ENCODE results near the gene PARP3.

The PARP3 gene

DNA sequence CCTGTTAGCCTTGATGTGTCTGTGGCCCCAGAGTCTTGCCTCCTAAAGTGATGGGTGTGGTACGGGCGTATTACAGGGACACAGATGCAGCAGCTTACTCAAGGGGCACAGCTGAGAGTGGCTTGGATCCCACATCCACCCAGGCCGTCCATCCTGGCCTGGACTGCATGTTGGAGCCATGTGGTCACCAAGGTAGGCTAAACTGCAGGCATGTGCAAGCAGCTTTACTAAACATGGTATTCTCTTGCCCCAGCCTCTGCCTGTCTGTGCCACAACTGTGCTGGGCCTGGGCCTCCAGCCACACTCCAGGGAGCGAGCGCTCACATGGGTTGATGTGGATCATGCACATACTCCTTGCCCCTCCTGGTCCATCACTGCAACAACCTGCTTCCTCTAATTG, 7.0 kb downstream of the PARP3 start:
- DNase-seq, result no peak

DNA sequence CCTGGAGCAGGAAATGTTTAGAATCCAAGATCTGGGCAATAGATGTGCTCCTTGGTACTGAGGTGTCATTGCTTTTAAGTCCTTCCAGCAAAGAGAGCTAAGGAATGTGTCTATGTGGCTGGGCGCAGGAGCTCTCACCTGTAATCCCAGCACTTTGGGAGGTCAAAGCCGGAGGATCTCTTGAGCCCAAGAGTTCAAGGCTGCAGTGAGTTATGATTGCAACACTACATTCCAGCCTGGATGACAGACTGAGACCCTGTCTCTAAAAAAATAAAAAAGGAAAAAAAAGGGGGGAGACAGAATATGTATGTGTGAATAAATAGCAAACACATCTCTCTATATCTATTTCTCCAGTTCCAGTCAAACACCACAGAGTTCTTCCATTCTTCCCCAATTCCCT, 8.7 kb downstream of the PARP3 start:
- no peak for DNase-seq

DNA sequence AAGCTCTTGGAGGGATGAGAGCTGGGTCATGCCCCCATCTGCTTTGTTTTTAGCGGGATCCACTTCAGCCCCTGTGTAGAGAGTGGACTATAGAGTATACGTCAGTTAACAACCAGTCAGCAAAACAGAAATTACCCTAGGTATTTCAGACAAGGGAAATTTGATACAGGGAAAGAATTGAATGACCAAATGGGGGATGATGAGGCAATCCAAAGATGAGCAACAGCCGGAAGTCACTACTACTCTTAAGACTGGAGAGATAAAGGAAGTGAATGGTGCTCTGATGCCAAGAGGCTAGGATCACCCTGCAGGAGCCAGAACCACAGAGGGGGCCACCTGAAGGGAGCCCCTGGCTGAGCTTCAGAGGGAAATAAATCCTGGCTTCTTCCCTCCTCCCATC, 11.3 kb downstream of the PARP3 start:
- peak; percentile 80 to 92 (median 91) for DNase-seq

GRCh38 chr3:51954105-51954504, 11.9 kb downstream of the PARP3 start:
- peak; percentile 52 to 64 (median 60) for DNase-seq

- no peak for DNase-seq
These were observed 12.6 kb downstream of the PARP3 start for GRCh38 chr3:51954713-51955112.

- no peak for DNase-seq
These were observed 13.2 kb downstream of the PARP3 start, which contains the start of gene GPR62 for GRCh38 chr3:51955175-51955892. GPR62 (plus strand) TSS chr3:51955381; CDS start chr3:51955653, 272 bp downstream.

GRCh38 chr3:51955893-51956770, 14.0 kb downstream of the PARP3 start:
- peak; percentile 43 to 70 (median 45) for DNase-seq

- no peak for DNase-seq
These were observed 15.5 kb downstream of the PARP3 start for GRCh38 chr3:51957520-51958205.

GRCh38 chr3:51958603-51959521, 16.7 kb downstream of the PARP3 start:
- DNase-seq, result no peak

DNA sequence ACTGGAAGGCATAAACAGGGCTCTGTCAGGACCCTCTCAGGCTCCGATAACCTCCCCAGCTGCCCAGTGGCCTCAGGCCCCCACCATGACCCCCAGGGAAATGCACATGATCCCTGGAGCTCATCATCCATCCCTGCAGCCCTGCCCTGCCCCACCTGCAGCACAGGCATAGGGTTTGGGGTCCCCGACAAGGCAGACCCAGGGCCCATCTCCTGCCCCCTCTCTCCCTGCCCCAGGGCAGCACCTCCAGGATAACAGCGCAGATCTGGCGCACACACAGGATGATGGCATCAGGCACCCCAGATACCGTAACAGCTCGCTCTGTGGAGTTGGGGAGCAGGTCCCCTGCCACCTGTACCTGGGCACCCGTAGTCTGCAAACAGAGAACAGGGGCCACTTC, 17.5 kb downstream of the PARP3 start:
- no peak for DNase-seq

DNA sequence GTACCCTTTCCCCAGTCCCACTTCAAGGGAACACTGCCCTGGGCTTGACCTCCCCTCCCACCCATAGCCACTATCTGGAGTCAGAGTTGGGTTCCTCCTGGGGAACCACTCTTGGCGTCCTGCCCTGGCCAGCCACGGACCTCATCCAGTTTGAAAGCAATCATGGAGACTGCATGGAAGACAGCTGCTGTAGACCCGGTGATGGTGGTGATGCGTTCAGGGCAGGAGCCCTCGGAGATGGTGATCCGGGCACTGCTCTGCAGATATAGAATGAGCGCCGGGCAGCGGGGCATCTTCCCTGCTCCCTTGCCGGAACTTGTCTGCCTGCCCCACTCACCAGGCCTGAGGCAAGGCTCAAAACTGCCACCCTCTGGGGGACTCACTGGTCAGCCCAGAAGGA, 18.2 kb downstream of the PARP3 start:
- no peak for DNase-seq

DNA sequence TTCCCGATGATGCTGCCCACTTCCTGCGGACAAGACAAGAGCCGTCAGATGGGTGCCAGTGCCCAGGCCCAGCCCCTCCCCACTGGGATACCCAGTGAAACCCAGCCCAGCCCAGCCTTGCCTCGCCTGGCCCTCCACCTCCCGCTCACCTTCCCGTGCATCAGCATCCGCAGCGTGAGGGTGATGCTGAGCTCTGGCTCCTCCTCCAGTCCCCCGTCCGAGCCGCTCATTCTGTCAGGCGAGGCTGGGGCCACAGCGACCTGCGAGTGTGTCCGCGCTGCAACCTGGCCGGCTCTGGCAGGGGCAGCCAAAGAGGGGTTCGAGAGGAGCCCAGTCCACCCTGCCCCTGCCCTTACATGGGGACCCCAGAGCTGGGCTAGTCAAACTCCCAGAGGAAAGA, 18.8 kb downstream of the PARP3 start:
- no peak for DNase-seq

DNA sequence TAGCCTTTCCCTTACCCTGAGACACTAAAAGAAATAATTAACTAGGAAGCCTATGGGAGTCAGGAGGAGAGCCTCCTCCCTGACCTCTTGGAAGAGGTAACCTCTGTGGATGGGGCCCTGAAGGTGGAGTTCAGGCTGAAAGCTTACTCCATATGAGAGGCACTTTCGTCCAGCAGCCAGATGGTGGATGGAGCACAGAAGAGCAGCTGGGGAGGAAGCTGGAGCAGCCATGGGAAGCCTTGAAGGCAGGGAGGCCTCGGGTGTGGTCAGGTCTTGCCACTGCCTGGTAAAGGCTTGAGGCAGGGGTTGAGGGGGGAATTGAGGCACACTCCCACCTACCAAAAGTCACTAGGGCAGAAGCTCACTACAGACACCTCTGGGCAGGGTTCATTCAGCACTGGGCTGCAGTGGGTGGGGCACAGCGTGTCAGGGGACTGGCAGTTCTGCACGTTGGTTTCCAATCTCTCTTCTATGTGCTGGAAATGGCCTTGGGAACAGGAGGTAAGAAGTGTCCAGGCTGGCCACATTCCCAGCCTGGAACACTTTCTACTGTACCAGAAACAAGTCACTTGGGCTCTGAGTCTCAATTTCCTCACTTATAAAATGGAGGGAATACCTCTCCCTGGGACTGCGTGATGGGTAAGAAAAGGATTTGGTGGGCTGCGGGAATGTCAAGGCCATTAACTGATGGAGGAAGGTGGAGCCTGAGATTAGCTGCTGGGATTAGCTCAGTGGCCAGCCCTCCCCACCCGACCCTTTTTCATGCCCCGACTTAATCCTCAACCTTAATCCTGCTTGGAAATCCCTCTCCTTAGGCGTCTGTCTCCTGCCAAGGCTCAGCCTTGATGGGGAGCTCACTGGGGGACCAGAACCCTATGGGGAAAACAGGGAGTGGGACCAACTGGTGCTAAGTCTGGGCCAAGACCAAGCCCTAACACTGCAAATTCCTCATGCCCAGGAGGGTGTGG, 19.7 kb downstream of the PARP3 start:
- no peak for DNase-seq

GRCh38 chr3:51962854-51963530, 20.8 kb downstream of the PARP3 start:
- DNase-seq, result no peak

DNA sequence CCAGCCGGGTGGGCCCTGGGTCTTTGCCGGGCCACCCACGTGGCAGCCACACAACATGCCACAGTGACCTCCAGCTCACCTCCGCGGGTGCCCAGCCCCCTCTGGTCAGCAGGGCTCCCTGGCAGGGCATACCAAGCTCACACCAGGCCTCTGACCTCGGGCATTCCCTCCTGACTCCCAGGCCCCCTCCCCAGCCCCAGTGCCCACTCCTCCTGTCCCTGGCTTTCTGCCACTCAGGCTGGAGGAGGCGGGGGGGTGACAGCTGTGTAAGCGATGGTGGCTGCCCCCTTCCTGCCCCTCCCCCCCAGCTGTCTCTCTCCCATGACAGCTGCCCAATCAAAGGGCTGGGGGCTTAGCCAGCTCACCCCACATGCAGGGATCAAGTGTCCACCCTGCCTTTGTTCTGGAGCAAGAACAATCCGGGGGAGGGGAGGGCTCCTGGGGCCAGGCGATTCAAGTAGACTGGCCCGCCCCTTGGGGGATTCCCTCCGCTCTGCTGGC, 21.8 kb downstream of the PARP3 start:
- DNase-seq, result no peak

- DNase-seq, result no peak
These were observed 22.4 kb downstream of the PARP3 start for GRCh38 chr3:51964521-51964920.

GRCh38 chr3:51966016-51966415, 23.9 kb downstream of the PARP3 start:
- no peak for DNase-seq

GRCh38 chr3:51966486-51966885, 24.3 kb downstream of the PARP3 start:
- no peak for DNase-seq

DNA sequence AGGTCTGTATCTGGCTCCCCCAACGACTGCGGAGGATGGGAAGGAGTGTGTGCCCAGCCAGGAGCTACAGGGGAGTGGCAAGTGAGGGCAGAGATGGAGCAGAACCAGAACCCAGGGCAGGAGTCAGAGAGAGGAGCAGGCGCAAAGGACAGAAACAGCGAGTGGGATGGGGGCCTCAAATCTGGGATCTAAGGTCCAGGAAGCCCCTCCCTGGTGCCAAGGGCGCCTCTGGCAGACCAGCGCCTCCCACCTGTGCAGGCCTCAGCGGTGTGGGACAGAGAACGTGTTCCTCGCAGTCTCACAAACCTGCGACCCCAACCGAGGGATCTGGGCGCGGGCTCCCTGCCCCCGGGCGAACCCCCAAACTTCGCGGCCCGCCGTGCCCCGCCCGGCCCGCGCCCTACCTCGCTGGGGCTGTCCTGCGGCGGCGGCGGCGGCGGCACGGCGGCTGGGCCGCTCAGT, 24.8 kb downstream of the PARP3 start:
- peak in 1 of 3 donors; percentile 65 for DNase-seq

Measured in suppressor macrophage treated with lipopolysaccharide for 1 hour (primary cell).